WTC11 (cell line): ENCODE measurements around the gene IL1RN. TPM values are rescaled to one million over a fixed set of nuclear protein-coding genes. Genes with fewer than 3 reads are reported as not detected.

Source experiments
- ATAC-seq: fragments of 200-7000 bp; cut with Tn5 transposase; 2 replicates; pipeline ENCODE4 v1.10.0; 2021; ENCODE audit warnings: mild to moderate bottlenecking, moderate library complexity
- CTCF ChIA-PET: fragments of 300-600 bp; sonication (Branson Sonifier 250); formaldehyde crosslinking; loops from one replicate; lab custom pipeline; 2021; ENCODE audit warnings: antibody characterized with exemption; lab: Charles Lee
- POLR2A ChIA-PET: fragments of 350-600 bp; sonication (Branson Sonifier 250); formaldehyde crosslinking; loops from one replicate; lab custom pipeline; 2021; ENCODE audit warnings: antibody characterized with exemption; lab: Charles Lee
- DNase-seq: peaks from one replicate; pipeline ENCODE4 v3.0.0; 2021; ENCODE audit warnings: low spot score
- H3K27ac Mint-ChIP-seq: 2 replicates; pipeline ENCODE4 v1.8.0; 2021; ENCODE audit warnings: mixed read lengths
- H3K27me3 Mint-ChIP-seq: 2 replicates; pipeline ENCODE4 v1.8.0; 2021; ENCODE audit warnings: low read depth, mild to moderate bottlenecking, moderate library complexity, mixed read lengths
- H3K36me3 Mint-ChIP-seq: 2 replicates; pipeline ENCODE4 v1.8.0; 2021; ENCODE audit warnings: mixed read lengths
- H3K4me1 Mint-ChIP-seq: 2 replicates; pipeline ENCODE4 v1.8.0; 2022; ENCODE audit warnings: mixed read lengths
- H3K4me3 Mint-ChIP-seq: 2 replicates; pipeline ENCODE4 v1.8.0; 2021; ENCODE audit warnings: mild to moderate bottlenecking, moderate library complexity, mixed read lengths
- H3K9me3 Mint-ChIP-seq: 2 replicates; pipeline ENCODE4 v1.8.0; 2021; ENCODE audit warnings: mixed read lengths
- AFF4 ChIP-seq: sonication (generic); formaldehyde crosslinking; IDR thresholded peaks from 2 replicates; pipeline ENCODE4 v1.8.1; 2023; ENCODE audit warnings: mild to moderate bottlenecking, missing genetic modification reagents, borderline replicate concordance
- AR ChIP-seq: fragments of 250-450 bp; sonication (Bioruptor Pico); IDR thresholded peaks from 2 replicates; pipeline ENCODE4 v1.9.0; 2021; ENCODE audit warnings: mild to moderate bottlenecking
- ATF3 ChIP-seq: sonication (generic); formaldehyde crosslinking; conservative IDR thresholded peaks from 2 replicates; pipeline ENCODE4 v1.8.1; 2022; ENCODE audit warnings: mild to moderate bottlenecking, missing genetic modification reagents
- CDX4 ChIP-seq: fragments of 250-450 bp; sonication (Bioruptor Pico); IDR thresholded peaks from 2 replicates; pipeline ENCODE4 v1.9.0; 2021; ENCODE audit warnings: moderate library complexity, mild to moderate bottlenecking, inconsistent platforms, borderline replicate concordance
- FOXK1 ChIP-seq: sonication (generic); formaldehyde crosslinking; IDR thresholded peaks from 2 replicates; pipeline ENCODE4 v1.8.0; 2022; ENCODE audit warnings: mild to moderate bottlenecking, moderate library complexity, missing genetic modification reagents
- FOXP1 ChIP-seq: sonication (generic); formaldehyde crosslinking; IDR thresholded peaks from 2 replicates; pipeline ENCODE4 v1.8.0; 2022; ENCODE audit warnings: missing genetic modification reagents, mild to moderate bottlenecking, moderate library complexity, borderline replicate concordance
- GRHL2 ChIP-seq: fragments of 250-450 bp; sonication (Bioruptor Pico); IDR thresholded peaks from 2 replicates; pipeline ENCODE4 v1.8.0; 2022; ENCODE audit warnings: mild to moderate bottlenecking, moderate library complexity; ENCODE audit not compliant: insufficient replicate concordance, severe bottlenecking
- IRF1 ChIP-seq: sonication (generic); formaldehyde crosslinking; IDR thresholded peaks from 2 replicates; pipeline ENCODE4 v1.8.0; 2023; ENCODE audit warnings: missing genetic modification reagents
- NFE2L1 ChIP-seq: sonication (generic); formaldehyde crosslinking; IDR thresholded peaks from 2 replicates; pipeline ENCODE4 v1.8.1; 2023; ENCODE audit warnings: missing genetic modification reagents
- NR1H2 ChIP-seq: sonication (generic); formaldehyde crosslinking; IDR thresholded peaks from 2 replicates; pipeline ENCODE4 v1.9.0; 2021; ENCODE audit warnings: mild to moderate bottlenecking, moderate library complexity, missing genetic modification reagents
- NR2C2 ChIP-seq: sonication (generic); formaldehyde crosslinking; IDR thresholded peaks from 2 replicates; pipeline ENCODE4 v1.8.0; 2022; ENCODE audit warnings: mild to moderate bottlenecking, missing genetic modification reagents
- PREB ChIP-seq: sonication (generic); formaldehyde crosslinking; IDR thresholded peaks from 2 replicates; pipeline ENCODE4 v1.8.1; 2022; ENCODE audit warnings: mild to moderate bottlenecking, missing genetic modification reagents, moderate library complexity, borderline replicate concordance
- RELA ChIP-seq: sonication (generic); formaldehyde crosslinking; IDR thresholded peaks from 2 replicates; pipeline ENCODE4 v1.8.1; 2022; ENCODE audit warnings: missing genetic modification reagents, mild to moderate bottlenecking, borderline replicate concordance
- SP1 ChIP-seq: sonication (generic); formaldehyde crosslinking; conservative IDR thresholded peaks from 2 replicates; pipeline ENCODE4 v1.8.1; 2022; ENCODE audit warnings: missing genetic modification reagents
- ZNF416 ChIP-seq: fragments of 250-450 bp; sonication (Bioruptor Pico); IDR thresholded peaks from 2 replicates; pipeline ENCODE4 v1.9.0; 2021; ENCODE audit warnings: mild to moderate bottlenecking, inconsistent platforms
- ZNF512 ChIP-seq: sonication (generic); formaldehyde crosslinking; IDR thresholded peaks from 2 replicates; pipeline ENCODE4 v1.8.1; 2022; ENCODE audit warnings: missing genetic modification reagents, borderline replicate concordance
- total RNA-seq: library from RNA; stranded (reverse); gene quantifications from 3 replicates; pipeline ENCODE4 v1.2.3, GENCODE V29; 2021

The IL1RN gene
- total RNA-seq, 1 experiment from 2014 or later, result not detected

- ChIA-PET POLR2A (interaction anchor here (0.6 kb wide), 1 partner anchor 1195 kb away, joined by 7 read pairs; no protein-coding TSS in a partner anchor), CTCF (interaction anchor here (1.0 to 1.9 kb wide), 2 partner anchors 16 to 42 kb away, joined by 3 to 5 read pairs; no protein-coding TSS in a partner anchor)
- ATAC-seq, result no peak
- Mint-ChIP-seq H3K27ac (no peak overlapping the region), H3K27me3 (peaks cover 27% of the 10 kb centered on the region), H3K36me3 (no peaks in the 10 kb centered on the region), H3K4me3 (no peak overlapping the region), H3K4me1 (no peaks in the 10 kb centered on the region), H3K9me3 (no peaks in the 10 kb centered on the region)
- no peak for DNase-seq
- TF ChIP-seq FOXK1 (no peak), AR (CRISPR knock-in tag) (no peak), NR1H2 (no peak), GRHL2 (CRISPR knock-in tag) (no peak), IRF1 (CRISPR knock-in tag) (no peak), FOXP1 (CRISPR knock-in tag) (no peak), SP1 (CRISPR knock-in tag) (no peak), ZNF416 (no peak), ATF3 (CRISPR knock-in tag) (no peak)
Observed at GRCh38 chr2:113122364-113122763, 5.0 kb upstream of the IL1RN start.

- DNase-seq, result no peak
- ATAC-seq, result no peak
- no peak overlapping the region for H3K4me3 Mint-ChIP-seq
- CTCF ChIA-PET, result interaction anchor here (1.3 kb wide), 1 partner anchor 14 kb away, joined by 4 read pairs; no protein-coding TSS in a partner anchor
- no peaks in the 10 kb centered on the region for H3K9me3 Mint-ChIP-seq
- no peak overlapping the region for H3K27ac Mint-ChIP-seq
- H3K4me1 Mint-ChIP-seq, result no peaks in the 10 kb centered on the region
- POLR2A ChIA-PET, result no interaction called here
- H3K27me3 Mint-ChIP-seq, result peaks cover 27% of the 10 kb centered on the region
- no peaks in the 10 kb centered on the region for H3K36me3 Mint-ChIP-seq
- no peak for TF ChIP-seq CDX4 (CRISPR knock-in tag)
- TF ChIP-seq NFE2L1 (CRISPR knock-in tag), result no peak
- no peak for TF ChIP-seq AFF4 (CRISPR knock-in tag)
- no peak for TF ChIP-seq RELA (CRISPR knock-in tag)
- no peak for TF ChIP-seq ZNF512 (CRISPR knock-in tag)
- TF ChIP-seq PREB, result no peak
- no peak for TF ChIP-seq NR2C2 (CRISPR knock-in tag)
Observed at GRCh38 chr2:113123726-113124125, 3.7 kb upstream of the IL1RN start.
